D721Med (cell line): ENCODE measurements around the gene FBN1.

Experiments
- DNase-seq: peaks from one replicate; pipeline ENCODE4 v3.0.0; 2011; ENCODE audit warnings: low spot score; ENCODE audit not compliant: insufficient read length
- FAIRE-seq: peaks from 2 replicates; lab custom pipeline; 2011; peaks lifted over from hg19 to GRCh38; lab: Jason Lieb, UNC
- TF ChIP-seq, protein P1 (sequence below): IDR thresholded peaks from 2 replicates; pipeline ENCODE4 v1.5.1; 2012; ENCODE audit warnings: mild to moderate bottlenecking, control low read depth; ENCODE audit not compliant: insufficient read depth; ENCODE audit errors: missing control alignments

The FBN1 gene

DNA sequence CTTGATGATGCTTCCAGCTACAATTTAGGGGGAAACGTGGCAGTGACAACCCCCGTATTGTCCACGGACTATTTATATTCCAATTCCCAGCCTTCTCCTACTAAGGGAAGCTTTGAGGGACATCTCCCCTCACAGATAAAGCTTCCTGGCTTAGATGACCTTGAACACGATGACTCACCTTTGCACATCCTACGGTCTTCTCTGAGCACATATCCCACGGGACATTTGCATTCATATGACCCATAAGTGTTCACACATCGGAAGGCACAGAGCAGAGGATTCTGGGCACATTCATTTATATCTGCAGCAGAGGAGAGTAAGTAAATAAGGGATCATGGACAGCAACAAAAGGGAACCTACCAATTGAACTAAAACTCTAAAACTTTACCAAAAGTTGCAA lies 212.8 kb downstream of the FBN1 start:
- FAIRE-seq (no peak), DNase-seq (no peak)
- TF ChIP-seq, protein P1, sequence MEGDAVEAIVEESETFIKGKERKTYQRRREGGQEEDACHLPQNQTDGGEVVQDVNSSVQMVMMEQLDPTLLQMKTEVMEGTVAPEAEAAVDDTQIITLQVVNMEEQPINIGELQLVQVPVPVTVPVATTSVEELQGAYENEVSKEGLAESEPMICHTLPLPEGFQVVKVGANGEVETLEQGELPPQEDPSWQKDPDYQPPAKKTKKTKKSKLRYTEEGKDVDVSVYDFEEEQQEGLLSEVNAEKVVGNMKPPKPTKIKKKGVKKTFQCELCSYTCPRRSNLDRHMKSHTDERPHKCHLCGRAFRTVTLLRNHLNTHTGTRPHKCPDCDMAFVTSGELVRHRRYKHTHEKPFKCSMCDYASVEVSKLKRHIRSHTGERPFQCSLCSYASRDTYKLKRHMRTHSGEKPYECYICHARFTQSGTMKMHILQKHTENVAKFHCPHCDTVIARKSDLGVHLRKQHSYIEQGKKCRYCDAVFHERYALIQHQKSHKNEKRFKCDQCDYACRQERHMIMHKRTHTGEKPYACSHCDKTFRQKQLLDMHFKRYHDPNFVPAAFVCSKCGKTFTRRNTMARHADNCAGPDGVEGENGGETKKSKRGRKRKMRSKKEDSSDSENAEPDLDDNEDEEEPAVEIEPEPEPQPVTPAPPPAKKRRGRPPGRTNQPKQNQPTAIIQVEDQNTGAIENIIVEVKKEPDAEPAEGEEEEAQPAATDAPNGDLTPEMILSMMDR: no peak

DNA sequence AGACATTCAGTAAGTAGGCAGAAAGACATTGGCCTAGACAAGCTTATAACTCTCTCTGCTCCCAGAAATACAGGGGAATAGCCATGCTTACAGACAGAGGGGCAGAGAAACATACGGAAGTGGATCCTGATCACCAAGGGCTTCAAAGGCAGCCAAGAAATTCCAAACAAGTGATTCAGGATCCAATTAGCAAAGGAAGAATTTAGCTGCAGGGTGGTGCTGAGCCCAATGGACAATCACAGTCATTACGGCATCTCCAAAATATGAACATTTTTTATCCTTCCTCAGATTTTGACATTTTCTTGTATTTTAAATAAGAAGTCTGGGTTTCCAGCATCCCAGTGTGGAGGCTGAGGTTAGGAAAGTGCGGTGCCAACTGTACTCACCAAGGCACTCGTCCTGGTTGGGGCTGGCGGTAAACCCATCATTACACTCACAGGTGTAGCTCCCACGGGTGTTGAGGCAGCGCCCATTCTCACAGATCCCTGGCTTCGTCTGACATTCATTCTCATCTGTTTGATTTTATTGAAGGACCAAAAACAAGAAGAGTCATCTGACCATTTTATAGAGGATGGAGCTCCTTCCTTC lies 217.5 kb downstream of the FBN1 start:
- DNase-seq (no peak), FAIRE-seq (no peak)
- TF ChIP-seq, protein P1: no peak

DNA sequence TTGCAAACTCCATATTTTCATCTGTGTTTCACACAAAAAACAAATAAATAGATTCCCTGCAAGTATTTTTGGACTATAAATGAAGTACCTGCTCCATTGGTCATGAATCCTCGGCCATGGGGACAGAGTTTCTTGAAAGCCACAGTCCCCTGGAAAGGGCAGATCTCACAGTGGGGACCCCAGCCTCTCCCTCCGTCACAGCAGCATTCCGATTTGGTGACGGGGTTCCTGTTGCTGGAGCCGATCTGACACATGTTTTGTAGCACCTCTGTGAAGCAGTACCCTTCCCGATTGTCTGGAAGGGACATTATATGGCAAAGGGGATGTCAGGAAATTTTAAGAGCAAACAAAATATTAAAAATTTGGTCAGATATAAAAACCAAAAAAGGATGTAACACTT lies 218.0 kb downstream of the FBN1 start:
- TF ChIP-seq, protein P1: no peak
- no peak for FAIRE-seq
- no peak for DNase-seq

DNA sequence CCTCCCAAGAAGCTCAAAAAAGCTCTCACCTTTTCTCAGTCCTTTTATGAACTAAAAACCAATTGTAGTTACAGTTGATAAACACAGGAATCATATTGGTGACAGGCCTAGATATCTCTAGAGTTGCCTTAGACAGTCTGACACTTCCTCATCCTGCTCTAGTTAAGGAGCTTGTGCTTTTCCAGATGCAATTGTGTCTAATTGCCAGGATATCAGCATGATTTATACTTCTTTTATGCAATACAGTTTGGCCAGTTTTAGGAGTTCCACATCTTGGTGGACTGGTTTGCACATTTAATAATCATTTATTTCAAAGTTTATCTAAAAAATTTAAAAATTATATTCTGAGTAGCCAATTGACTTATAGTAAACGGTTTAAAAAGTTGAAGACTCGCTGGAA lies 218.6 kb downstream of the FBN1 start:
- no peak for DNase-seq
- TF ChIP-seq, protein P1: no peak
- FAIRE-seq: no peak

DNA sequence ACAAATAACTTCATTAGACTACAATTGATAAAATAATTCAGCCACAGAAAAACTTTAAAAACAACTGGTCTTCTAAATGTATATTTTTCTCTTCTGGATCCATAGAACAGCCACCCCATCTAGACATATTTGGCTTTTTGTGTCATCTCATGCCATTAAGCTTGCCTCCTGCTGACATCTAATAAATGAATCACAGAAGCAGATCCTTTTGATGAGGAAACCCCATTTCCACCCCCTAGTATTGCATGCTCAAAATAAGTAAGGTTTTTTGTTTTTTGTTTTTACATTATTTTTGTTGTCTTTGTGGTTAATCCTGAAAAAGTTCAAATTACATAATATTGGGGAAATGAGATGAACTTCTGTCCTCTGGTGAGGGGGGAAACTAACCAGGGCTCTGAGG lies 219.5 kb downstream of the FBN1 start:
- TF ChIP-seq, protein P1: no peak
- no peak for FAIRE-seq

DNA sequence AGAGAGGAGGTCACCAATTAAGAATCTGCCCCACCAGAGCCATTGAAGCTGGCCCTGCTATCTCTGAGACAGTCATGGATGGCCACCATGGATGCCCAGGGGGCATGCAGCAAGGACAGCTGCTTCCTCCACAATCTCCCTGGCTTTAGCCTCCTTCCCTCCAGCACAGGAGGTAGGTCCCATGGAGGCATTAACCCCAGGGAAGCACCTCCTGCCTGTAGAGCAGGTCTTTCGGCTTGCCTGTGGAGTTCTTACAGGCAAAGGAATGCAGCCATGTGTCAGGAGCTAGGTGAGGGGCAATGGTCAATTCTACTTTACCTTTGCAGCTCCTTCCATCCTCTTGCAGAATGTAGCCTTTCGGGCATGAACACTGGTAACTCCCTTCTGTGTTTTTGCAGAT lies 220.5 kb downstream of the FBN1 start:
- no peak for DNase-seq
- no peak for FAIRE-seq
- TF ChIP-seq, protein P1: no peak

More for the DNA sequence above, 219.5 kb downstream of the FBN1 start:
- DNase-seq: no peak

DNA sequence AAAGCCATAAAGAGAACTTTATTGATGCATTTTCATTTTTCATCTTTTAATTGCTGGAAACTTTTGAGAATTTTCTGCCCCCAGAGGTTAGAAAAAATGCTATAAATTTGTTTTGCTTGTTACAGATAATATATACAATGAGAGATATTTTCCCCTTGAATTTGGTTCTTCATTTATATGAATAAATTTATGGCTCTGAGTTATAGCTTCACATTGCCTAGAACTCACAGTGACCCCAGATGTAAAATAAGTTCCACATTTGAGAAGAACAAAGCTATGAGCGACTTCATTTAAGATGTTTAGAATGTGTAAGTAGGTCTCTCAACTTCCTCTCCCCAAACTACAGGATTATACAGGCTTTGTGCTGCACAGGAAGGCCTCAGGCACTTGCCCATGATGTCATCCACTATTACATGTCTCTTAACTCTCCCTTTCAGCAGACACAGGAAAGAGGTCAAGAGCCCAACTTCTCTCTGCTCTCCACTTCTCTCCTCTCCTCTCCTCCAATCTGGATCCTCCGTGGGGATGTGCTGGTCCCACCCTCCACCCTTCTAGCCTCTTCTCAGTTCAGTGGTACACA lies 221.5 kb downstream of the FBN1 start:
- TF ChIP-seq, protein P1: no peak
- DNase-seq: no peak
- FAIRE-seq: no peak
